ENCODE results near the gene UGT1A6. TPM values are rescaled to one million over a fixed set of nuclear protein-coding genes. Genes with fewer than 3 reads are reported as not detected.

The UGT1A6 gene
- total RNA-seq, 1 experiment from 2014 or later, result 98.0 TPM

GRCh38 chr2:233672886-233673285, 19.8 kb upstream of the UGT1A6 start:
- H3K9me3 Mint-ChIP-seq (ENCODE audit: low read depth, unreplicated experiment), result peaks cover 3% of the 10 kb centered on the region
- H3K27me3 Mint-ChIP-seq (ENCODE audit: unreplicated experiment), result no peaks in the 10 kb centered on the region
- DNase-seq, result no peak
- intact Hi-C loops (cut with micrococcal nuclease; ENCODE audit: unreplicated experiment), result no loop called here
- no peak overlapping the region for H3K4me3 Mint-ChIP-seq (ENCODE audit: low read depth, unreplicated experiment)
- peaks cover 23% of the 10 kb centered on the region for H3K4me1 Mint-ChIP-seq (ENCODE audit: low read depth, unreplicated experiment)
- no peaks in the 10 kb centered on the region for H3K36me3 Mint-ChIP-seq (ENCODE audit: insufficient read depth, unreplicated experiment)
- no TSS peak for BruUV-seq (replicated peaks)
- TF ChIP-seq CTCF (IDR thresholded peaks at IDR 0.05; ENCODE audit: unreplicated experiment), result no peak
- H3K27ac Mint-ChIP-seq (ENCODE audit: unreplicated experiment), result no peak overlapping the region
- CTCF ChIA-PET, result no interaction called here

GRCh38 chr2:233673896-233674295, 18.8 kb upstream of the UGT1A6 start:
- CTCF ChIA-PET, result no interaction called here
- no peaks in the 10 kb centered on the region for H3K36me3 Mint-ChIP-seq (ENCODE audit: insufficient read depth, unreplicated experiment)
- no peak for DNase-seq
- H3K4me3 Mint-ChIP-seq (ENCODE audit: low read depth, unreplicated experiment), result no peak overlapping the region
- H3K4me1 Mint-ChIP-seq (ENCODE audit: low read depth, unreplicated experiment), result peaks cover 16% of the 10 kb centered on the region
- intact Hi-C loops (cut with micrococcal nuclease; ENCODE audit: unreplicated experiment), result no loop called here
- no peak overlapping the region for H3K27ac Mint-ChIP-seq (ENCODE audit: unreplicated experiment)
- no peak for TF ChIP-seq CTCF (IDR thresholded peaks at IDR 0.05; ENCODE audit: unreplicated experiment)
- H3K9me3 Mint-ChIP-seq (ENCODE audit: low read depth, unreplicated experiment), result peaks cover 3% of the 10 kb centered on the region
- no peaks in the 10 kb centered on the region for H3K27me3 Mint-ChIP-seq (ENCODE audit: unreplicated experiment)
- BruUV-seq (replicated peaks), result no TSS peak

GRCh38 chr2:233674314-233674713, 18.4 kb upstream of the UGT1A6 start:
- Mint-ChIP-seq H3K36me3 (ENCODE audit: insufficient read depth, unreplicated experiment) (no peaks in the 10 kb centered on the region), H3K27ac (ENCODE audit: unreplicated experiment) (no peak overlapping the region), H3K4me1 (ENCODE audit: low read depth, unreplicated experiment) (peaks cover 15% of the 10 kb centered on the region), H3K9me3 (ENCODE audit: low read depth, unreplicated experiment) (peaks cover 3% of the 10 kb centered on the region), H3K27me3 (ENCODE audit: unreplicated experiment) (no peaks in the 10 kb centered on the region), H3K4me3 (ENCODE audit: low read depth, unreplicated experiment) (no peak overlapping the region)
- CTCF ChIA-PET, result no interaction called here
- no peak for DNase-seq
- no peak for TF ChIP-seq CTCF (IDR thresholded peaks at IDR 0.05; ENCODE audit: unreplicated experiment)
- BruUV-seq (replicated peaks), result no TSS peak
- intact Hi-C loops (cut with micrococcal nuclease; ENCODE audit: unreplicated experiment), result no loop called here

- intact Hi-C loops (cut with micrococcal nuclease; ENCODE audit: unreplicated experiment), result no loop called here
- Mint-ChIP-seq H3K4me3 (ENCODE audit: low read depth, unreplicated experiment) (no peak overlapping the region), H3K9me3 (ENCODE audit: low read depth, unreplicated experiment) (peaks cover 3% of the 10 kb centered on the region), H3K4me1 (ENCODE audit: low read depth, unreplicated experiment) (peaks cover 15% of the 10 kb centered on the region), H3K36me3 (ENCODE audit: insufficient read depth, unreplicated experiment) (no peaks in the 10 kb centered on the region), H3K27ac (ENCODE audit: unreplicated experiment) (no peak overlapping the region), H3K27me3 (ENCODE audit: unreplicated experiment) (no peaks in the 10 kb centered on the region)
- CTCF ChIA-PET, result no interaction called here
- no TSS peak for BruUV-seq (replicated peaks)
- no peak for TF ChIP-seq CTCF (IDR thresholded peaks at IDR 0.05; ENCODE audit: unreplicated experiment)
- DNase-seq, result no peak
Observed at GRCh38 chr2:233674995-233675394, 17.7 kb upstream of the UGT1A6 start.

GRCh38 chr2:233676046-233676445, 16.6 kb upstream of the UGT1A6 start:
- Mint-ChIP-seq H3K27me3 (ENCODE audit: unreplicated experiment) (no peaks in the 10 kb centered on the region), H3K36me3 (ENCODE audit: insufficient read depth, unreplicated experiment) (no peaks in the 10 kb centered on the region), H3K27ac (ENCODE audit: unreplicated experiment) (no peak overlapping the region), H3K4me1 (ENCODE audit: low read depth, unreplicated experiment) (peaks cover 11% of the 10 kb centered on the region), H3K9me3 (ENCODE audit: low read depth, unreplicated experiment) (peaks cover 3% of the 10 kb centered on the region), H3K4me3 (ENCODE audit: low read depth, unreplicated experiment) (no peak overlapping the region)
- BruUV-seq (replicated peaks), result no TSS peak
- intact Hi-C loops (cut with micrococcal nuclease; ENCODE audit: unreplicated experiment), result no loop called here
- CTCF ChIA-PET, result no interaction called here
- no peak for TF ChIP-seq CTCF (IDR thresholded peaks at IDR 0.05; ENCODE audit: unreplicated experiment)
- no peak for DNase-seq

All from Calu3 (cell line).